Suprapubic skin (tissue), 4 donors: Measurements from ENCODE around the gene PRSS8.

Experiments
- CTCF ChIP-seq, 2 donors: fragments of 200-600 bp in 1 of 2; fragments of 450-650 bp in 1 of 2; sonication (generic) in 1 of 2; IDR thresholded peaks; one replicate each; pipeline ENCODE4 v1.5.1; 2016 to 2019; ENCODE audit warnings: antibody characterized with exemption in 2 of 2, mild to moderate bottlenecking in 1 of 2, moderate library complexity in 1 of 2
- EP300 ChIP-seq: sonication (generic); formaldehyde crosslinking; IDR thresholded peaks from one replicate; pipeline ENCODE4 v1.6.1; 2017; ENCODE audit warnings: antibody characterized with exemption
- POLR2A ChIP-seq, 2 donors: fragments of 450-650 bp; IDR thresholded peaks; one replicate each; pipeline ENCODE4 v1.6.1; 2017; ENCODE audit warnings: antibody characterized with exemption in 2 of 2, mild to moderate bottlenecking in 2 of 2, moderate library complexity in 2 of 2
- POLR2AphosphoS5 ChIP-seq, 3 donors: sonication (generic); formaldehyde crosslinking; IDR thresholded peaks; one replicate each; pipeline ENCODE4 v1.6.1; 2017; ENCODE audit warnings: antibody characterized with exemption in 3 of 3

GRCh38 chr16:31113121-31114120 lies 22.1 kb downstream of the PRSS8 start:
- TF ChIP-seq POLR2A (IDR thresholded peaks at IDR 0.05) (no peak), POLR2AphosphoS5 (IDR thresholded peaks at IDR 0.05) (no peak), CTCF (IDR thresholded peaks at IDR 0.05) (no peak), EP300 (no peak)
